B cell (primary cell): Measurements from ENCODE around the gene CRY1. TPM values are rescaled to one million over a fixed set of nuclear protein-coding genes. Genes with fewer than 3 reads are reported as not detected.
A peak's percentile ranks its signal among the peaks of the same experiment; 100 is the strongest.

Experiments used
- ATAC-seq: fragments of 200-7000 bp; cut with Tn5 transposase; one replicate; pipeline ENCODE4 v1.10.0; 2021; ENCODE audit warnings: low read depth, mild to moderate bottlenecking, moderate number of reproducible peaks, moderate library complexity
- CTCF ChIA-PET: fragments of 350-600 bp; sonication (Branson Sonifier 250); formaldehyde crosslinking; loops from one replicate; lab custom pipeline; 2021; ENCODE audit warnings: antibody characterized with exemption, inconsistent platforms; lab: Charles Lee
- POLR2A ChIA-PET: fragments of 350-600 bp; sonication (Branson Sonifier 250); formaldehyde crosslinking; loops from one replicate; lab custom pipeline; 2021; ENCODE audit warnings: antibody characterized with exemption; lab: Charles Lee
- DNase-seq: peaks from one replicate; pipeline ENCODE4 v3.0.0; 2013
- H2AFZ ChIP-seq: 2 replicates; pipeline ENCODE4 v1.6.1; 2012; ENCODE audit warnings: mild to moderate bottlenecking, low read depth, low read length; ENCODE audit not compliant: insufficient read depth, poor library complexity, severe bottlenecking
- H3K27ac ChIP-seq, 2 donors: 1 replicate in 1 of 2; 2 replicates in 1 of 2; pipeline ENCODE4 v1.5.1; 2012 to 2013; ENCODE audit warnings: low read length in 2 of 2, mild to moderate bottlenecking in 2 of 2, moderate library complexity in 1 of 2
- H3K27me3 ChIP-seq, 4 experiments: fragments of 200-600 bp in 1 of 4; sonication (generic) in 1 of 4; replicated peaks in 1 of 4; 1 replicate in 2 of 4; 2 replicates in 2 of 4; pipeline versions ENCODE4 v1.6.1 to v1.7.0; 2013 to 2016; ENCODE audit warnings: low read length in 3 of 4, mild to moderate bottlenecking in 2 of 4, mixed read lengths in 1 of 4, moderate library complexity in 1 of 4; ENCODE audit not compliant: insufficient read depth in 4 of 4, control insufficient read depth in 3 of 4; ENCODE audit errors: control extremely low read depth in 1 of 4
- H3K36me3 ChIP-seq, 2 experiments: replicated peaks in 1 of 2; 1 replicate in 1 of 2; 2 replicates in 1 of 2; pipeline versions ENCODE4 v1.6.1 to v1.7.1; 2013; ENCODE audit warnings: low read length in 1 of 2; ENCODE audit not compliant: insufficient read depth in 2 of 2, control insufficient read depth in 1 of 2; ENCODE audit errors: control extremely low read depth in 1 of 2, extremely low read depth in 1 of 2
- H3K4me1 ChIP-seq, 2 donors: fragments of 200-600 bp in 1 of 2; sonication (generic) in 1 of 2; 1 replicate in 1 of 2; 2 replicates in 1 of 2; pipeline versions ENCODE4 v1.5.1 to v1.6.1; 2013 to 2017; ENCODE audit warnings: low read length in 2 of 2; ENCODE audit not compliant: control insufficient read depth in 2 of 2, insufficient read depth in 2 of 2
- H3K4me2 ChIP-seq: replicated peaks from 2 replicates; pipeline ENCODE3; 2012; ENCODE audit warnings: mild to moderate bottlenecking, low read depth, low read length; ENCODE audit not compliant: poor library complexity, severe bottlenecking
- H3K4me3 ChIP-seq, 5 experiments: fragments of 200-600 bp in 1 of 5; sonication (generic) in 1 of 5; 1 replicate in 3 of 5; 2 replicates in 2 of 5; pipeline versions ENCODE4 v1.5.1 to v1.7.0; 2011 to 2016; ENCODE audit warnings: low read length in 4 of 5, mild to moderate bottlenecking in 4 of 5, low read depth in 2 of 5, control low read depth in 1 of 5, moderate library complexity in 1 of 5; ENCODE audit not compliant: insufficient read depth in 1 of 5; ENCODE audit errors: control extremely low read depth in 1 of 5, extremely low read depth in 1 of 5
- H3K79me2 ChIP-seq: fragments of 200-600 bp; sonication (generic); one replicate; pipeline ENCODE4 v1.6.0; 2016; ENCODE audit warnings: low read length; ENCODE audit not compliant: control insufficient read depth, insufficient read depth
- H3K9ac ChIP-seq: fragments of 200-600 bp; sonication (generic); 2 replicates; pipeline ENCODE4 v1.6.1; 2017; ENCODE audit warnings: mild to moderate bottlenecking, low read length, moderate library complexity
- H3K9me3 ChIP-seq, 3 donors: one replicate each; pipeline versions ENCODE4 v1.6.1 to v1.7.1; 2013; ENCODE audit warnings: low read length in 2 of 3; ENCODE audit not compliant: control insufficient read depth in 2 of 3, insufficient read depth in 1 of 3; ENCODE audit errors: control extremely low read depth in 1 of 3
- H4K20me1 ChIP-seq: 2 replicates; pipeline ENCODE4 v1.6.0; 2012; ENCODE audit warnings: mild to moderate bottlenecking, low read length; ENCODE audit not compliant: insufficient read depth, control insufficient read depth, poor library complexity, severe bottlenecking
- H3K27ac Mint-ChIP-seq: one replicate; pipeline ENCODE4 v1.8.0; 2021; ENCODE audit warnings: mixed read lengths
- H3K27me3 Mint-ChIP-seq: one replicate; pipeline ENCODE4 v1.8.0; 2021; ENCODE audit warnings: mixed read lengths
- H3K4me1 Mint-ChIP-seq: one replicate; pipeline ENCODE4 v1.8.0; 2021; ENCODE audit warnings: mixed read lengths
- H3K4me3 Mint-ChIP-seq: one replicate; pipeline ENCODE4 v1.8.0; 2021; ENCODE audit warnings: mixed read lengths
- H3K9me3 Mint-ChIP-seq: one replicate; pipeline ENCODE4 v1.8.0; 2022; ENCODE audit warnings: mixed read lengths; ENCODE audit not compliant: insufficient read depth
- CTCF ChIP-seq: fragments of 200-600 bp; IDR thresholded peaks from one replicate; pipeline ENCODE4 v1.8.0; 2022; ENCODE audit warnings: antibody characterized with exemption, mild to moderate bottlenecking
- EZH2 ChIP-seq: IDR thresholded peaks from 2 replicates; pipeline ENCODE4 v1.6.1; 2012; ENCODE audit warnings: borderline replicate concordance, low read depth, mild to moderate bottlenecking, moderate library complexity, low read length; ENCODE audit not compliant: insufficient read depth, poor library complexity, severe bottlenecking
- WGBS: methylation state at CpG from one replicate; pipeline ENCODE4 v1.1.5; 2013; ENCODE audit warnings: missing lambda C conversion rate; ENCODE audit not compliant: insufficient coverage; 5-methylcytosine and 5-hydroxymethylcytosine counted together
- intact Hi-C: fragments of 100-400 bp; cut with micrococcal nuclease; formaldehyde crosslinking; loops from one replicate; pipeline ENCODE4 v1.10.0; 2022
- polyA plus RNA-seq: library from polyadenylated mRNA; depleted of rRNA; stranded (reverse); fragments of >200 nt; gene quantifications from 2 replicates; pipeline ENCODE4 v1.2.3, GENCODE V29; 2012
- total RNA-seq, 2 donors: library from RNA; stranded (reverse); fragments of 120-200 nt in 1 of 2; gene quantifications; 1 replicate in 1 of 2; 2 replicates in 1 of 2; pipeline versions ENCODE4 v1.2.3 to v1.2.4, GENCODE V29; 2013 to 2022

The CRY1 gene
- total and polyA plus RNA-seq, 2 donors (not counting 1 experiment from before 2014, with no cell fraction given): 2.4 to 8.8 TPM

- POLR2A ChIA-PET: no interaction called here
- no peak overlapping the region for H3K27ac Mint-ChIP-seq
These were observed 25.3 kb upstream of the CRY1 start for GRCh38 chr12:107118624-107119023.

DNA sequence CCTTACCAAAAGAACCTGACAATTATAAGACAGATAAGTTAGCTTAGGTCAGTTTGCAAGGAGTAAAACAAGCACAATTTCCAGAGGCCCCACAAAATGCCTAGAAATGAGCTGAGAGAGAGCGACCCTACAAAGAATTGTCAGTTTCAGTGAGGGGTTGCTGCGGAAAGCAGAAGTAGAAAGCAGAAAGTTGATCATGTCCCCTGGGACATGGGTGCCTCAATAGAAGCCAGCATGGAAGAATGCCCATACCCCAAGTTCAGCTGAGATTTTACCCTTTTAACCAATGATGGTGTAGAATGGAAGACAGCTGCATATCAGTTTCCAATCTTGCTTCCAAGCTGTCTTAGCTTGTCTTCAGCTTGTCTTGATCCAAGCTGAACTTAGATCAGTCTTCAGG lies 21.8 kb upstream of the CRY1 start:
- H3K27me3 ChIP-seq: peaks cover 0 to 12% (median 1%) of the 10 kb centered on the region in 4 experiments
- Mint-ChIP-seq H3K9me3 (no peaks in the 10 kb centered on the region), H3K27ac (no peak overlapping the region), H3K4me1 (peaks cover 10% of the 10 kb centered on the region), H3K4me3 (no peak overlapping the region), H3K27me3 (peaks cover 38% of the 10 kb centered on the region)
- ATAC-seq: peak; percentile 53
- peak; percentile 56 for DNase-seq
- TF ChIP-seq EZH2: no peak
- TF ChIP-seq CTCF: no peak
- no peak overlapping the region for H3K27ac ChIP-seq
- H3K9ac ChIP-seq: no peak overlapping the region
- WGBS: 6% methylated on average over 2 of the region's 2 CpGs
- no peaks in the 10 kb centered on the region for H3K36me3 ChIP-seq
- peaks cover 8 to 11% of the 10 kb centered on the region in 2 donors for H3K4me1 ChIP-seq
- no peak overlapping the region for H3K4me2 ChIP-seq
- ChIA-PET POLR2A (no interaction called here), CTCF (interaction anchor here (0.9 to 3.5 kb wide), 6 partner anchors 9 to 507 kb away, joined by 3 to 16 read pairs (median 3); no protein-coding TSS in a partner anchor)
- no peaks in the 10 kb centered on the region for H4K20me1 ChIP-seq
- no peaks in the 10 kb centered on the region for H3K9me3 ChIP-seq
- H2AFZ ChIP-seq: no peak overlapping the region
- intact Hi-C loops: no loop called here
- H3K4me3 ChIP-seq: no peak overlapping the region
- H3K79me2 ChIP-seq: no peaks in the 10 kb centered on the region

More at GRCh38 chr12:107118624-107119023, 25.3 kb upstream of the CRY1 start:
- CTCF ChIA-PET: no interaction called here
- no peak overlapping the region for H3K4me2 ChIP-seq
- no peak overlapping the region for H3K9ac ChIP-seq
- H3K79me2 ChIP-seq: no peaks in the 10 kb centered on the region
- DNase-seq (no peak), ATAC-seq (no peak)
- 92% methylated on average over 4 of the region's 4 CpGs for WGBS
- H3K9me3 Mint-ChIP-seq: no peaks in the 10 kb centered on the region
- intact Hi-C loops: no loop called here
- TF ChIP-seq CTCF: no peak
- no peak for TF ChIP-seq EZH2
- no peak overlapping the region for H2AFZ ChIP-seq
- H3K27me3 Mint-ChIP-seq: peaks cover 43% of the 10 kb centered on the region
- no peaks in the 10 kb centered on the region for H3K9me3 ChIP-seq
- H3K4me1 ChIP-seq: peaks cover 8 to 11% of the 10 kb centered on the region in 2 donors
- H3K4me3 ChIP-seq: no peak overlapping the region
- no peaks in the 10 kb centered on the region for H4K20me1 ChIP-seq
- H3K4me1 Mint-ChIP-seq: peaks cover 10% of the 10 kb centered on the region
- no peak overlapping the region for H3K27ac ChIP-seq
- H3K27me3 ChIP-seq: peaks cover 0 to 15% (median 10%) of the 10 kb centered on the region in 4 experiments
- no peaks in the 10 kb centered on the region for H3K36me3 ChIP-seq
- H3K4me3 Mint-ChIP-seq: no peak overlapping the region
